Karpas-422 (cell line): ENCODE data around the gene DCAF7. TPM values are rescaled to one million over a fixed set of nuclear protein-coding genes. Genes with fewer than 3 reads are reported as not detected.

Experiments
- DNase-seq: peaks from one replicate; pipeline ENCODE4 v3.0.0-alpha.2; 2015
- H2AFZ ChIP-seq: fragments of 200-600 bp; sonication (generic); 2 replicates; pipeline ENCODE4 v1.6.1; 2014; ENCODE audit warnings: antibody characterized with exemption, low read length, mixed read lengths
- H3K27ac ChIP-seq: fragments of 200-600 bp; sonication (generic); 2 replicates; pipeline ENCODE4 v1.5.1; 2014; ENCODE audit warnings: mild to moderate bottlenecking, low read length, moderate library complexity
- H3K27me3 ChIP-seq: fragments of 200-600 bp; sonication (generic); 2 replicates; pipeline ENCODE4 v1.6.1; 2014; ENCODE audit warnings: low read length, mixed read lengths
- H3K36me3 ChIP-seq: fragments of 200-600 bp; sonication (generic); 2 replicates; pipeline ENCODE4 v1.6.1; 2014; ENCODE audit warnings: low read length, mixed read lengths; ENCODE audit not compliant: insufficient read depth
- H3K4me1 ChIP-seq: fragments of 200-600 bp; sonication (generic); 2 replicates; pipeline ENCODE4 v1.6.1; 2014; ENCODE audit warnings: mild to moderate bottlenecking, low read length, mixed read lengths
- H3K4me2 ChIP-seq: fragments of 200-600 bp; sonication (generic); 2 replicates; pipeline ENCODE4 v1.6.1; 2014; ENCODE audit warnings: low read length, low read depth, mild to moderate bottlenecking; ENCODE audit not compliant: poor library complexity, severe bottlenecking
- H3K4me3 ChIP-seq: fragments of 200-600 bp; sonication (generic); 2 replicates; pipeline ENCODE4 v1.5.1; 2014; ENCODE audit warnings: mild to moderate bottlenecking, antibody characterized with exemption, low read length, mixed read lengths
- H3K79me2 ChIP-seq: fragments of 200-600 bp; sonication (generic); 2 replicates; pipeline ENCODE4 v1.6.1; 2014; ENCODE audit warnings: mild to moderate bottlenecking, low read length, mixed read lengths
- H3K9ac ChIP-seq: fragments of 200-600 bp; sonication (generic); 2 replicates; pipeline ENCODE4 v1.6.0; 2014; ENCODE audit warnings: low read length
- H3K9me2 ChIP-seq: fragments of 200-600 bp; sonication (generic), shearing (Covaris generic); replicated peaks from 2 replicates; pipeline ENCODE4 v1.6.0; 2014; ENCODE audit warnings: mild to moderate bottlenecking, low read length, moderate library complexity; ENCODE audit not compliant: insufficient read depth
- H3K9me3 ChIP-seq: fragments of 300-700, 200-600 bp; sonication (generic); 2 replicates; pipeline ENCODE4 v1.6.1; 2014; ENCODE audit warnings: low read length, mixed read lengths
- H4K20me1 ChIP-seq: fragments of 200-600 bp; sonication (generic); 2 replicates; pipeline ENCODE4 v1.6.1; 2014; ENCODE audit warnings: mild to moderate bottlenecking, antibody characterized with exemption, low read length, low read depth; ENCODE audit not compliant: insufficient read depth
- total RNA-seq: library from RNA; depleted of rRNA; stranded (reverse); fragments of >200 nt; shearing (Covaris generic); gene quantifications from 2 replicates; pipeline ENCODE4 v1.2.3, GENCODE V29; 2014; ENCODE audit warnings: low replicate concordance

Gene DCAF7
- total RNA-seq, 1 experiment from 2014 or later, result 72.3 TPM

DNA sequence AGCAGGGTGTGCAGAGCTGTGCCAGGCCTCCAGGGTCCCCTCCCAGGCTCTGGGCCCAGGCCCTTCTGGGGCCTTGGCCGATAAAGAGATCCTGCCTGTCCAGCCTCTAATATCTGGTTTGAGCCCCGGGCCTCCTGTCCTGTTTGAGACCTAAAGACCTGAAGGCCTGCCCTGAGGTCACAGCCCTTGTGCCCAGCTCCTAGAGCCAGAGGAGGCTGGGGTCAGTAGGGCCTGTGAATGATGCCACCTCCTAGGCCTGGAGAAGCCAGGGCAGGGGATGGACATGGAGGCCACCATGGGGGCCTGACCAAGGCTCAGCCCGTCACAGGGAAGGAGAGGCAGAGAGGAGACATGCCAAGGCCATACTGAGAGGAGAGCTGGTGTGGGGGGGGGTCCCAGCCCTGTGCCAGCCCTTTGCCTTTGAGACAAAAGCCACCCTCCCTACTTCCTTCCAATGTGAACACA lies 19.7 kb upstream of the DCAF7 start:
- DNase-seq, result no peak
- peak overlapping the region; percentile 28; the same call in 1 of the 2 replicates for H3K9ac ChIP-seq

DNA sequence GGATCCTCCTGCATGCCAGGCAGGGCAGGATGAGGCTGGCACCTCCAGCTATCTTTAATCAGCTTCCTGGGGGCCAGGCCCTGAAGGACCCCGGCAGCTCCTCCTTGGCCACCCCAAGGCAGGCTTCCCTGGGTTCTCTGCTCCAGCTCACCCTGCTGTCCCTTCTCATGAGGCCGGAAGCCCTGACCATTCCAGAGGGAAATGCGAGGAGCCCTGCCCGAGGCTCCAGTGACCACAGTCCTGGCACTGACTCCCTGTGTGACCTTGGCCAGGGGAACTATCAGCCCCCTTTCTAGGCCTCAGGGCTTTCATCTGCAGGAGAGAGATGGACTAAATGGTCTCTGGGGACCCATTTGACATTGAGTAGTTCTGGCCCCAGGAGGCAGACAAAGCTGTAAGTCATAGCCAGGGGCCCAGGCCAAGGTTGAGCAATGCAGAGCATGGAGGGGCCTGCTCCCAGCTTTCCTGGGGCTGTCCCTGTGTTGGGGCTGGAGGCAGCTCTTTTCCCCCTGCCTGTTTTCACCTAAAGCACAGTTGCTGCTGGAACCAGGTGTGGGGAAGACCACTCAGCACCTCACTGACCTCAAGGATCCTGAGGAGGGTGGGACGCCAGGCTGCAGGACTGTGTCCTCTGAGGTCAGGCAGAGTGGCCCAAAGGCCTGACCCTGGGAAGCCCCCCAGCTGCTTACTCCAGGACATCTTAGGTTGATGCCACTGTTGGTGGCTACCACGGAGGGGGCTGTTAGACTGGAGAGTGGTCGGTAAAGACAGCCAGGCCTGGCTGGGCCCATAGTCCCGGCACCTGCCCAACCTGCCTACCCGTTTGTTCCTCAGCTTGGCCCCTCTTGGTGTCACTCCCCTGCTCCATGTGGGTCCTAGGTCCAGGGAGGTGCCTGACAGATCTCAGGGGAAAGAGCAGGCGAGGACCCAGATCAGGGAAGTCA lies 19.0 kb upstream of the DCAF7 start:
- Histone ChIP-seq H3K9ac (peak overlapping the region; percentile 41; the same call in 1 of the 2 replicates), H3K4me3 (peak overlapping the region; percentile 26; the same call in 1 of the 2 replicates), H3K9me3 (no peaks in the 10 kb centered on the region), H3K27ac (no peak overlapping the region; the same call in 1 of the 2 replicates), H3K79me2 (no peaks in the 10 kb centered on the region), H3K4me2 (peak overlapping the region; percentile 31), H3K9me2 (no peaks in the 10 kb centered on the region), H2AFZ (no peak overlapping the region), H4K20me1 (no peaks in the 10 kb centered on the region), H3K27me3 (no peaks in the 10 kb centered on the region), H3K4me1 (peaks cover 37% of the 10 kb centered on the region), H3K36me3 (no peaks in the 10 kb centered on the region)
- DNase-seq, result peak; percentile 79

More for the DNA sequence above, 19.7 kb upstream of the DCAF7 start:
- no peaks in the 10 kb centered on the region for H3K27me3 ChIP-seq
- H3K9me3 ChIP-seq, result no peaks in the 10 kb centered on the region
- no peaks in the 10 kb centered on the region for H3K36me3 ChIP-seq
- H3K27ac ChIP-seq, result no peak overlapping the region; the same call in 1 of the 2 replicates
- no peak overlapping the region for H2AFZ ChIP-seq
- H4K20me1 ChIP-seq, result no peaks in the 10 kb centered on the region
- no peak overlapping the region for H3K4me3 ChIP-seq
- no peaks in the 10 kb centered on the region for H3K9me2 ChIP-seq
- peaks cover 37% of the 10 kb centered on the region for H3K4me1 ChIP-seq
- H3K79me2 ChIP-seq, result no peaks in the 10 kb centered on the region
- peak overlapping the region; percentile 31 for H3K4me2 ChIP-seq

DNA sequence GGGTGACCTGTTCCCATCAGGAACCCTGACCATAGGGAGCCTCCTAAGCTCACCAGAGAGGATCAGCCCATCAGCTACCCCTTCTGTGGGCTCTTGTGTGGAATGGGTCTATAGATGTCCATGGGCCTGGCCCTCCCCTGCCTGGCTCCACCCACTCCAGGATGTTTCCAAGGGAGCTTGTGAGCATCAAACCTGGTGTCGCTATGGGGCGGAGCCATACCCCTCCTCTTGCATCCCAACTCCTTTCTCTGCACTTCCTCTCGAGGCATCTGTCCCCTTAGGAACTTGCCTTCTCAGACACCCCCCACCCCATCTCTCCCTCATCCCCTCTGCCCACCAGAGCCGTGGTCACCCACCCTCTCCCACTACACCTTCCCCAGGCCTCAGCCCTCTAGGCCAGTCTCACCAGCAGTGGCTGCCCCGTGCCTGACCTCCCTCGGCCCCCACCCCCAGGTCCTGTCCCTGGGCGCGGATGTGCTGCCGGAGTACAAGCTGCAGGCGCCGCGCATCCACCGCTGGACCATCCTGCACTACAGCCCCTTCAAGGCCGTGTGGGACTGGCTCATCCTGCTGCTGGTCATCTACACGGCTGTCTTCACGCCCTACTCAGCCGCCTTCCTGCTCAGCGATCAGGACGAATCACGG lies 16.7 kb upstream of the DCAF7 start:
- peaks cover 24% of the 10 kb centered on the region for H3K4me1 ChIP-seq
- H3K36me3 ChIP-seq, result no peaks in the 10 kb centered on the region
- no peak overlapping the region for H3K27ac ChIP-seq
- no peak overlapping the region for H3K9ac ChIP-seq
- no peaks in the 10 kb centered on the region for H4K20me1 ChIP-seq
- H3K4me3 ChIP-seq, result no peak overlapping the region
- H3K9me2 ChIP-seq, result no peaks in the 10 kb centered on the region
- no peaks in the 10 kb centered on the region for H3K27me3 ChIP-seq
- no peak overlapping the region for H3K4me2 ChIP-seq
- H2AFZ ChIP-seq, result no peak overlapping the region
- no peak for DNase-seq
- no peaks in the 10 kb centered on the region for H3K9me3 ChIP-seq
- H3K79me2 ChIP-seq, result no peaks in the 10 kb centered on the region

DNA sequence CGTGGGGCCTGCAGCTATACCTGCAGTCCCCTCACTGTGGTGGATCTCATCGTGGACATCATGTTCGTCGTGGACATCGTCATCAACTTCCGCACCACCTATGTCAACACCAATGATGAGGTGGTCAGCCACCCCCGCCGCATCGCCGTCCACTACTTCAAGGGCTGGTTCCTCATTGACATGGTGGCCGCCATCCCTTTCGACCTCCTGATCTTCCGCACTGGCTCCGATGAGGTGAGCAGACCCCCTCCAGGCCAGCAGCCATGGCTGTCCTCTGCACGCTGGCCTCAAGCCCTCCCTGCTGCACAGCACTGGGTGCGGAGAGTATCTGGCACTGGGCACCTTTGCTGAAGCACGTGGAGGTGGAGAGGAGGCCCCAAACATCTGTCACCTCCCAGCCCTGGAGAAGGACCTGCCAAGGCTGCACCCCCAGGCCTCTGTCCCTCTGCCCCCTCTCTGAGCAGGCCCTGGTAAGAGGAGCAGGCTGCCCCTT lies 16.2 kb upstream of the DCAF7 start:
- H3K4me2 ChIP-seq, result no peak overlapping the region
- H3K27ac ChIP-seq, result no peak overlapping the region
- no peaks in the 10 kb centered on the region for H3K9me3 ChIP-seq
- H3K79me2 ChIP-seq, result no peaks in the 10 kb centered on the region
- peaks cover 24% of the 10 kb centered on the region for H3K4me1 ChIP-seq
- no peak overlapping the region for H3K4me3 ChIP-seq
- no peak for DNase-seq
- H4K20me1 ChIP-seq, result no peaks in the 10 kb centered on the region
- no peaks in the 10 kb centered on the region for H3K9me2 ChIP-seq
- H2AFZ ChIP-seq, result no peak overlapping the region
- H3K9ac ChIP-seq, result no peak overlapping the region
- no peaks in the 10 kb centered on the region for H3K27me3 ChIP-seq
- H3K36me3 ChIP-seq, result no peaks in the 10 kb centered on the region

DNA sequence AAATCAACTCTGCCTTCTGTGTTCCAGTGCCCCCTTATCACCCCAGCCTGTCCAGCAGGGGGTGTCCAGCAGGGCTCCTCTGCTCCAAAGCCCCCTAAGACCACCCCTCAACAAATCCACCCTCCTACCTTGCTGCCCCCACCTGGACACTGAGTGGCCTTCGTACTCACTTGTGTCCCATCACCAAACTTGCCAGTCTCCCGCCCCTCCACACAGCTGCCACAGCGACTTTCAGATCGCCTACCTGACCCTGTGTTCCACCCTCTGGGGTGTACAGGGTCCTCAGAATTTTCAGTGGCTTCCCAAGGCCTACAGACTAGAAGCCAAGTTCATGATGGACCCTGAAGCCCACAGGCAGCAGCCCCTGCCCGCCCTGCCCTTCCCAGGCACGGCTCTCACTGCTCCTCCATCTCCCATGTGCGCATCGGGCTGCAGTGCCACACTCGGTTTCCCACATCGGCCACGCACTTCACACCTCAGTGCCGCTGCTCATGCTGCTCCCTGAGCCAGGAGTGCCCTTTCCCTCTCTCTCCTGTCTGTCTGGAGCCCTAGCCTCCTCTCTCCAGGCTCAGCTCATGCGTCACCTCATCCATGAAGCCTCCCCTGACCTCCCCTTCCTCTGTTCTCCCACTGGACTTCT lies 15.3 kb upstream of the DCAF7 start:
- Histone ChIP-seq H3K4me2 (no peak overlapping the region), H3K4me1 (peaks cover 24% of the 10 kb centered on the region), H3K36me3 (no peaks in the 10 kb centered on the region), H3K27me3 (no peaks in the 10 kb centered on the region), H3K27ac (no peak overlapping the region), H3K4me3 (no peak overlapping the region), H3K9me2 (no peaks in the 10 kb centered on the region), H2AFZ (no peak overlapping the region), H3K79me2 (no peaks in the 10 kb centered on the region), H3K9ac (no peak overlapping the region), H4K20me1 (no peaks in the 10 kb centered on the region), H3K9me3 (no peaks in the 10 kb centered on the region)
- no peak for DNase-seq

DNA sequence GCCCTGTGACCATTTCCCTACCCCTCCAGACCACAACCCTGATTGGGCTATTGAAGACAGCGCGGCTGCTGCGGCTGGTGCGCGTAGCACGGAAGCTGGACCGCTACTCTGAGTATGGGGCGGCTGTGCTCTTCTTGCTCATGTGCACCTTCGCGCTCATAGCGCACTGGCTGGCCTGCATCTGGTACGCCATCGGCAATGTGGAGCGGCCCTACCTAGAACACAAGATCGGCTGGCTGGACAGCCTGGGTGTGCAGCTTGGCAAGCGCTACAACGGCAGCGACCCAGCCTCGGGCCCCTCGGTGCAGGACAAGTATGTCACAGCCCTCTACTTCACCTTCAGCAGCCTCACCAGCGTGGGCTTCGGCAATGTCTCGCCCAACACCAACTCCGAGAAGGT lies 14.6 kb upstream of the DCAF7 start:
- Histone ChIP-seq H3K4me3 (no peak overlapping the region), H3K79me2 (no peaks in the 10 kb centered on the region), H3K27me3 (no peaks in the 10 kb centered on the region), H3K9me3 (no peaks in the 10 kb centered on the region), H3K36me3 (no peaks in the 10 kb centered on the region), H3K9ac (no peak overlapping the region), H4K20me1 (no peaks in the 10 kb centered on the region), H2AFZ (no peak overlapping the region), H3K27ac (no peak overlapping the region), H3K4me2 (no peak overlapping the region), H3K9me2 (no peaks in the 10 kb centered on the region), H3K4me1 (peaks cover 21% of the 10 kb centered on the region)
- DNase-seq, result no peak

DNA sequence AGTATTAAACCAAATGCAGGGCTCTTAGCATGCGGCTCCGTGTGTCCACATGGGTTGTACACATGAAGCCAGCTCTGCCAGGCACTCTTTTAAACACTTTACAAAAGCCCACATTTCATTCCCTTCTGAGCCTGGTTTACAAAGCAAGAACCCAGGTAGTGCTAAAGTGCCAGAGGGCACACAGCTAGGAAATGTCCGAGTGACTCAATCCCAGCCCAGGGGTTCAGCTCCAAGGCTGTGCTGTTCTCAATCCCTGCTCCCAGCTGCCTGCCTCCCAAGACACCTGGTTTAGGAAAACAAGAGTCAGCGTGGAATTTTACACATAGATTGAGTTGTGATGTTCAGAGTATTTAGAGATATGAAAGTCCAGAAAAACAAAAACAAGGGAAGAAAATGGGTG lies 13.3 kb upstream of the DCAF7 start:
- DNase-seq, result no peak
- Histone ChIP-seq H3K27me3 (no peaks in the 10 kb centered on the region), H3K79me2 (no peaks in the 10 kb centered on the region)

More for the DNA sequence above, 13.3 kb upstream of the DCAF7 start:
- Histone ChIP-seq H3K9me3 (no peaks in the 10 kb centered on the region), H3K9me2 (no peaks in the 10 kb centered on the region), H4K20me1 (no peaks in the 10 kb centered on the region), H3K27ac (no peak overlapping the region), H3K4me3 (no peak overlapping the region), H3K4me1 (peaks cover 7% of the 10 kb centered on the region), H3K9ac (no peak overlapping the region), H3K36me3 (no peaks in the 10 kb centered on the region), H2AFZ (no peak overlapping the region), H3K4me2 (no peak overlapping the region)
